Fibroblast of mammary gland (primary cell): ENCODE data around the gene DNTT.
"Not testable (repeated sequence)": the region's sequence is repeated elsewhere in the genome, so short reads cannot be mapped to it uniquely, and the experiment has no call there.

Experiments used
- DNase-seq: peaks from one replicate; pipeline ENCODE4 v3.0.0-alpha.2; 2010; ENCODE audit warnings: low read depth
- H3K4me3 ChIP-seq: 2 replicates; pipeline ENCODE4 v1.5.1; 2011; ENCODE audit warnings: low read depth, mild to moderate bottlenecking, low read length, moderate library complexity; ENCODE audit not compliant: control insufficient read depth
- TF ChIP-seq, protein P1 (sequence below): conservative IDR thresholded peaks from 2 replicates; pipeline ENCODE4 v1.5.1; 2011; ENCODE audit warnings: low read depth, low read length, inconsistent platforms; ENCODE audit not compliant: control insufficient read depth, insufficient read depth

The DNTT gene

DNA sequence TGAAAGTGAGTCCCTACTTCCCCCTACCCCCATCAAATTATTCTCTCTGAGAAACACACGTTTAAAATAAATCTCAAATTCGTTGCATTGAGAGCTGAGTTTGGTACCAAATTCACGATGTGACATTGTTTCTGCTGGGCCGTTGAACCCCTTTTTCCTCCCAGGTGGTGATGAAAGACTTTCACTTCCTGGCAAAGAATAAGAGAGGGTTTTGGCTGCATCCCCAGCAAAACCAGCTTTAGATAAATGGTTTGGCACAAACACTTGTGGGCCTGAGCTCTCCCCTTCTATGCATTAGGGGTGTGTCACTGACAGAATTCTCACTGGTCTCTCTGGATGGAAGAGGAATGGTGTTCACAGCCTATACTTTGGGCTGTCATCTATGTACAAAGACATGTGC lies 8.8 kb upstream of the DNTT start:
- TF ChIP-seq, protein P1, sequence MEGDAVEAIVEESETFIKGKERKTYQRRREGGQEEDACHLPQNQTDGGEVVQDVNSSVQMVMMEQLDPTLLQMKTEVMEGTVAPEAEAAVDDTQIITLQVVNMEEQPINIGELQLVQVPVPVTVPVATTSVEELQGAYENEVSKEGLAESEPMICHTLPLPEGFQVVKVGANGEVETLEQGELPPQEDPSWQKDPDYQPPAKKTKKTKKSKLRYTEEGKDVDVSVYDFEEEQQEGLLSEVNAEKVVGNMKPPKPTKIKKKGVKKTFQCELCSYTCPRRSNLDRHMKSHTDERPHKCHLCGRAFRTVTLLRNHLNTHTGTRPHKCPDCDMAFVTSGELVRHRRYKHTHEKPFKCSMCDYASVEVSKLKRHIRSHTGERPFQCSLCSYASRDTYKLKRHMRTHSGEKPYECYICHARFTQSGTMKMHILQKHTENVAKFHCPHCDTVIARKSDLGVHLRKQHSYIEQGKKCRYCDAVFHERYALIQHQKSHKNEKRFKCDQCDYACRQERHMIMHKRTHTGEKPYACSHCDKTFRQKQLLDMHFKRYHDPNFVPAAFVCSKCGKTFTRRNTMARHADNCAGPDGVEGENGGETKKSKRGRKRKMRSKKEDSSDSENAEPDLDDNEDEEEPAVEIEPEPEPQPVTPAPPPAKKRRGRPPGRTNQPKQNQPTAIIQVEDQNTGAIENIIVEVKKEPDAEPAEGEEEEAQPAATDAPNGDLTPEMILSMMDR, result no peak
- DNase-seq, result no peak
- no peak overlapping the region for H3K4me3 ChIP-seq

DNA sequence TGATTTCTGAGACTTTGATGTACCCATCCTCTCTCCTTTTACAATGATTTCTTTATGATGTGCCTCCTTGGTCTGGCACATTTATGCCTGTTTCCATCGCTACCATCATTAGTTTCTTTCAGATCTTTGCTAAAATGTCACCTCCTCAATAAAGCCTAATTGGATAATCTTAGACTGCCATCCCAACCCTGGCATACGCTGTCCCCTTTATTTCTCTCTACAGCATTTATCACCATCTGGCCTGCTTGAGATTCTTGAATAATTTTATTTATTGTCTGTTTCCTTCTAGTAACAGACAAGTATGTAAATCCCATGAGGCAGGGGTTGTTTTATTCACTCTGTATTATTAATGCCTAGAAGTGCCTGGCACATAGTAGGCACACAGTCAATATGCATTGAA lies 6.7 kb upstream of the DNTT start:
- TF ChIP-seq, protein P1, result no peak
- no peak overlapping the region for H3K4me3 ChIP-seq
- no peak for DNase-seq

DNA sequence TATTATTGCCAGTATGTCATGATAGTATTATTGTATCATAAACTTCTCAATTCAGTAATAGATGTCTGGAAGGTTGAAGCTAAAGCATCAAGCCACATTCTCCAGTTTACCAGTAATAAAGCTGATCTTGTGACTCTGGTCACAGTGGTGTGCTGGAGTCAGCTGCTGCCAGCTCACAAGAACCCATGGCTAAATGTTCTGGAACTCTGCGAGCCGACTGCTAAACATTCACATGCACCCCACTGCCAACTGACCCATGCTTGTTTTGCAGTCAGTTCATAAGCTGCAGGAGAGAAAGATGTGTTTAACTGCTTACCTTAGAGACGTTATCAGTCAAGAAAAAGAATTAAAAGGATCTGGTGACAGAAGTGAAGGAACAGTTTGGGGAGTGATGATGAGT lies 5.9 kb upstream of the DNTT start:
- TF ChIP-seq, protein P1, result no peak
- no peak overlapping the region for H3K4me3 ChIP-seq
- DNase-seq, result no peak

DNA sequence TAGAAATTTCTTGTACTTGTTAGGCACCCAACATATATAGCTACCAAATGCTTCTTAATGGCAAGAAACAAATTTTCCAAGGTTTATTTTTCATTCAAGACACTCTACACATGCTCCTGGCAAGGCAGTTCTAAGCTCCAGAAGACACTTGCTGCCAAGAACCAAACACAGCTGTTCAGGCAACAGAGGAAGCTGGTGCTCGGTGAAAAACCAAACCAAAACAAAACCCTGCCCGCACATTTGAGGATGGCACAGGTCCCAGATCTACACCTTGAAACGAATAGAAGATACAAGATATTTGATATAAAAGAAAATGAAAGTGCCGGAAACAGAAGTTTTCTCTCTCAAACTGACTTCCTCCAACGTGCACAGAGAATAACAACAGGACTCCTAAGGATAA lies 4.9 kb upstream of the DNTT start:
- TF ChIP-seq, protein P1, result no peak
- no peak for DNase-seq
- H3K4me3 ChIP-seq, result no peak overlapping the region

DNA sequence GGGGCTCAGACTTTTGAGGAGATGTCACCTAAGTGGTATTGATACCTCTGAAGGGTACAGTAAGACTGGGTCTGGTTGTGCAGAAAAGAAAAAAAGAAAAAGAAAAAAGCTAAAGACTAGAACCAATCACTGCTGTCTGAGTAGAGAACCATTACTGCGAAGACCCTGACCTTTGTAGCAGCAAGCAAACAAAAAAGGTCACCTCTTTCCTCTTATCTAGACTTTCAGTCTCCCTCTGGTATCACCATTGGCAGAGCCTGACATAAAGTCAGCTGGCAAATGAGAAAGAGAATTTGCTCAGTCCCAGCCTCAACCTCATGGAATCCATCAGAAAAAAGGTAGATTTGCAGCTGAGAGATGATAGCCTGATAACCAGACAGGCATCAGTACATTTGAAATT lies 2.6 kb upstream of the DNTT start:
- DNase-seq, result no peak
- TF ChIP-seq, protein P1, result no peak
- no peak overlapping the region for H3K4me3 ChIP-seq

DNA sequence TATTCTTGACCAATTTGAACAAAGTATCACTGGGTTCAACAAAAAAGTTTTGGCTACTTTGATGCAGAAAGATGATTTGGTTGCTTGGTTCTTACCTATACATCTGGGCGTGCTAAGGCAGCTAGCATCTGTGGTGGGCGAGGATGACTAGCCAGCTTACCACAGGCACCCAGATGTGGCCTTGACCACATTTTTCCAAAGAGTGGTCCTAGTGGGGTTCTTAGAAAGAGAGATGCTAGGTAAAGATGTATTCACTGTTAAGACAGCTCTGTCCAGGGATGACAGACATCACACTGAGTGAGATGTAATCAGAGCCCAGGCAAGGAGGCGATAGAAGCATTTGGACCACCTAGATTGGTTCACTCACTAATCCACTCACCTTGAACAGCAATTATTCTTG lies 785 bp downstream of the DNTT start:
- DNase-seq, result no peak
- H3K4me3 ChIP-seq, result no peak overlapping the region
- TF ChIP-seq, protein P1, result no peak

DNA sequence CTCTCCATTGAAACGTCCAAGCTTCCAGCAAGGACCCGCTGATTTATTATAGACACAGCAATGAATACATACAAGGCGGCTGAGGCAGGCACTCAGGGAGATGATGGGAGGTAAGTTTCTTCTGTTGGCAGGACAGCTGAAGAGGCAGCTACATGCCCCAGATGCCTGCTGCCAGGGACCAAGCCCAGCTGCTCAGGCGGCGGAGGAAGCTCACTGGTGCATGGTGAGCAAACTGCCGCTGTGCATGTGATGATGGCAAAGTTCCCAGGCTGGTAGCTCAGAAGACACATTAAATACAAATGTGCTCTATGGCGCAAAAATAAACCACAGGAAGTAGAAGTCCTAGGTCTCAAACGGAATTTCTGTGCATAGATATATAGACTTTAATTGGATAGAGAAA lies 2.3 kb downstream of the DNTT start:
- TF ChIP-seq, protein P1, result no peak
- H3K4me3 ChIP-seq, result no peak overlapping the region
- DNase-seq, result no peak

DNA sequence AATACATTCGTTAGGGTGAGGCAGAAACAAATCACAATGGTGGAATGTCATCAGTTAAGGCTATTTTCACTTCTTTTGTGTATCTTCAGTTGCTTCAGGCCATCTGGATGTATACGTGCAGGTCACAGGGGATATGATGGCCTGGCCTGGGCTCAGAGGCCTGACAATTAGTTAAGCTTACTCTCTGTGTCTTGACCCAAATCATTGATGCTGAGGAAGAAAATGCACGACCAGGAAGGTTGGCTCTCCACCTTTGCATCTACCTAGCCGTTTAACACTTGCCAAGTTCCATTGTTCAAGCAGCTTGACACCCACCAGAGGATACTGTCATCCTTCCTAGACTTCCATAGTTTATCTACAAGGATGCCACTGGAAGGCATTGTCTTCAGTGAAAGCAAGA lies 4.6 kb downstream of the DNTT start:
- H3K4me3 ChIP-seq, DNase-seq: not testable (repeated sequence)
